HG03097 (cell line): ENCODE measurements around the gene EN2.

Source experiments
- ATAC-seq: cut with Tn5 transposase; IDR thresholded peaks from one replicate; pipeline ENCODE4 v1.9.1; 2021; ENCODE audit not compliant: unreplicated experiment, low FRiP score

EN2 gene

DNA sequence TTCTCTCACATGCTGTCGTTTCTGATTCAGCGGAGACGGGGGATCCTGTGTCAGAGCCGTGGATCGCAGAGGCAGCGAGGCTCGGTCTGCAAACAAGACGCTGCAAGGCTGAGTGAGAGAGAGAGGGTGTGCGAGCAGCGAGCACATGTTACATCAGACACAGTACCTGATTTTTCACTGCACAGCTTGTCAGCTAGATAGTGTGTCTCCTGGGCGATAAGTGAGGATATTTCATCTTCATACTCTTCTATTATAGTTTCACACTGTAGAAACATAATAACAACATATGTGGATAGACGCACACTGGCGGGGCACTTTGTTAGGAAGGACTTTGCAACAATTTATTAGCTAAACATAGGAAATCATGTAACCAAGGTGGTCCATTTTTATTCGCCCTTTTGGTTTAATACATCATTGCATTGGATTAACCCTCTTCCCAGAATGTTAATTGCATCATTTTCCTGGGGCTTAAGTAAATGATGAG, 49.0 kb downstream of the EN2 start:
- no peak for ATAC-seq

DNA sequence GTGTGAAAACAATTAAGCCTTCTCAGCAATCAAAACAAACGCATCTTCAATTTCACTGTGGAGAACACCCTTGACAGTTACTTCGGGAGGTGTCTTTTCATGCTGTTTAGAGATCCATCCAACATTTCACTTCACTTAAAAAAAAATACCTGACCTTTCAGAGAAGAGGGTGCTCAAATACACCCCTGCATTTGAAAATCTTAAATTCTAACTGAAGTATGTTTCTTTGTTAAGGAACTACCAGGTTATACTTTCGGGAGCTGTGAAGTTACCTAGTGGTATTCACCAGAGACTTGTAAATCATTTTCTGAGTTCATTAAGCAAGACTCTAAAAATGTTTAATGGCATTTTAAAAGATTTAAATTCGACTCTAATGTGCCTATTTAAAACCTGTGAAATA, 49.6 kb downstream of the EN2 start:
- no peak for ATAC-seq

DNA sequence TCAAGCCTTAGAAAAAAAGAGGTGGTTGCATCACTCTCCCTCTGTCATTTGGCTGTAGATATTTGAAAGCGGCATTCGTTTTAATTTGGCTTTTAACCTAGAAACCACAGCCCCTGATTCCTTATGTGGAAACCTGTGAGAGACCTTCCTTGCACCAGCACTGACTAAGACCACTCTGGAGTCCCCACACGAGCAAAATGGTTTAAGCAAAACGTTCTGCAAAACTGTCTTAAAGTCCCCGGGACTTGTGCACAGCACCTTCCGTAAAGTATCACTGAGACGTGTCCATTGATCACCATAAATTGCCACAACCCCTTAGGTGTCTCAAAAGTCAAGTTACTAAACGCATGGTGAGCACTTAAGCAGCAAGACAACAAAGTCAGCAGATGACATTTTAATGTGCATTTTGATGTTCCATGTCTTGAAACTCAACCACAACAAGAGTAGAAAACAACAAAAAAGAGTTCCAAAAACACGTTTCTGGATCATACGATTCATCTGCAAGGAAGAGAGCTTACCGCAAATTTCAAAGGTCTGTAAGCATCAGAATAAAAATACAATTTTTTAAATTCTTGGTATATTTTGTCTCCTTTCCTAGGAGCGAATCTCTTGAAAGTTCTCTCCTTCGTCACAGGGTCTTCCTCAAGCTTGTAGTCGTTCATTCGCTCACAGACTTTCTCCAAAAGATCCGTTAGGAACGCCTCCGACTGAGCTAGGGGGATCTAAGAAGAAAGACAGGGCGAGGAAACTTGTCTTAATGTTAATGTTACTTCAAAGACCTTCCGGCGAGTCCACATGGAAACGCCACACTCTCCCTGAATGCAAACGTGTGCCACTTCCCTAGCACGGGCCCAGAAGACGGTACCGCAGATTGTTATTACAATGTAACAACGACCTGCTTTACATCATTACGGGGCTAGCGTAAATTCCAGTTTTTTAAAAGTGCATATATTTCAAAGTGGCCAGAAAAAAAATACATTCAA, 50.7 kb downstream of the EN2 start:
- ATAC-seq = no peak

DNA sequence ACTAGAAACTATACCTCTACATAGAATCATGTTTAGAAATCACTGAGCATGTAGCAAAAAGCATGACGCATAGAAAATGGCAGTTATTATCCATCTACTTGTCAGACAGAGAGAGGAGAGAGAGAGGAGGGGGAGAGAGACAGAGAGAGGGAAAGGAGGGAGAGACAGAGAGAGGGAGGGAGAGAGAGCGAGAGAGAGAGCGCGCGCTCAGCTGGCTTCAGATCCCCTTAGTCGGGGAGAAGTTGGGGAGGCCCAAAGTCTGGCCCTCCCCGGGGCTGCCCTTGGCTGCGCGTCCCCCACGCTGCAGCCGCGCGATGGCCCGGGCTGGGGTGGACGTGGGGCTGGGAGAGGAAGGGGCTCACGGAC, 51.4 kb downstream of the EN2 start:
- ATAC-seq = no peak

DNA sequence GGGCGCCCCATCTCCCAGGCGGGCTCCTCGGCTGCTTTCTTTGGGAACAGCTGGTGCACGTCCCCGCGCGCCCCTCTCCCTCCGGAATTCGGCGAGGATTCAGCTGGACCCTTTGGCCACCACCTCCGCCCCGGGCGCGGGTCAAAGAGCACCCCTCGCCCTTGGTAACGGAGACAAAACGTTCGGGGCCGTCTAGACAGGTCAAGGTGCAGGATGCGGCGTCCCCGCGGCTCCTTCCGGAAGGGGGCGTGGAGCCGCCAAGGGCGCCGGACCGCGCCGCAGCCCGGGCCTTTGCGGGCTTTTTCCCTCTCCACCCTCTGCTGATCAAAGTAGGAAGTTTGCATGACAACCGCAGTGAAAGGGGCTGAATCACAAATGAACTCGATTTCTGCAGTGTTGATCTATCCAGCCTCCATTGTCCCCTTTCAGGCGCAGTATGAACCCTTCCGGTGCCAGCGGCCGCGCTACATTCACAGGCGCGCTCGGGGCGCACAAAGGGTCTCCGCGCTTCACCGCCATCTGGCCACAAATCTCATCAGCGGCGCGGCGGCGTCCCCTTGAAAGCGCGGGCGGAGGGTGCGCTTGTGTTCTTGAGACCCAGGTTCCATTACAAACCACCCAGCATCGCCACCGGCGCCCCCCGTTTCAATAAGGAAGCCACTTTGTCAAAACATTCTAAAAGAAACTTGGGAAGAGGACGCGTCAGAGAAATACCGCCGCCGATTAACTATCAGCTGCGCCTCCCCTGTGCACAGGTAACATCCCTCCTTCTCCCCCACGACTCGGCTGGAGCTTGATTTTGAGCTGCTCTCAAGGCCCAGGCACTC, 52.0 kb downstream of the EN2 start:
- ATAC-seq = no peak

DNA sequence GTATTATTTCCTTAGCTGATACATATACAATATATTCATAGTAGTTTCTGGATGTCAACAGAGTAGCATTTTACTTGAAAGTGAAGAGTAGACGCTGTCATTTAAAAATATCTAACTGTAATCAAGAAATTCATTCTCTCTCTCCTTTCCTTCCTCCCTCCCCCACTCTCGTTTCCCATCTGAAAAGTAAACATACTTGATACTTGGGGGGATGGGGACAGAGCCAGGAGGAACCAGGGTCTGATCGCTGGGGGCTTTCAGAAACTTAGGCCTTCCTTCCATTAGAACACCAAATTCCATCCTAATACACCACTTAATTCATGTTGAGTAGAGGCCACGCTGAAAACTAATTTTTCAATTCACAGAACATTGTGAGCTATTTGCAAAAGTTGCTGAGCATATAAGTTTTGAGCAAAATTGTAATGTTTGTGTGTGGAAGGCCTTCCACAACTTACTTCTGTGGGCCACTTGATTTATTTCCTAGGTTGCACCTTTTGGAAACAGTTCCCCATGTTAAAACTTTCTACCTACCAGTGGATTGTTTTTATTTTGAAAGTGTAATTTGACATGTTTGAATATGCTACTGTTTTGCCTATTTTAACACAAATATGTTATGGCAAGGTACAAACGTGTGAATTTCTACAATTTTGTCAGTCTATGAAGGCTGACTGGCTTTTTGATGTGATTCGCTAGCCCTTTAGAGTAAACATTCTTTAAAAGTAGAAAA, 53.2 kb downstream of the EN2 start:
- no peak for ATAC-seq

DNA sequence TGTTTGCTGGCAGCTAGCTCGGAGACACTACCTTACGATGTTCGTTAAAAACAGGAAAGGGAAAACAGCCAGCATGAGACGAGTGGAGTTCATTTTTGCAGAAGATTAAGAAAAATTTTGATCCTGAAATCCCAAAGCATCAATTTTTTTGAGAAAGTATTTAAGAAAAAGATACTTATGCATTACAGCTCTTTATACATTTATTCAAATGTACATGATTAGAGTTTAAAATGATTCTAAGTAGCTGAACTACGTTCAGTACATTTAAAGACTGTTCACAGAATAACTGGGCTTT, 53.7 kb downstream of the EN2 start:
- ATAC-seq = no peak

DNA sequence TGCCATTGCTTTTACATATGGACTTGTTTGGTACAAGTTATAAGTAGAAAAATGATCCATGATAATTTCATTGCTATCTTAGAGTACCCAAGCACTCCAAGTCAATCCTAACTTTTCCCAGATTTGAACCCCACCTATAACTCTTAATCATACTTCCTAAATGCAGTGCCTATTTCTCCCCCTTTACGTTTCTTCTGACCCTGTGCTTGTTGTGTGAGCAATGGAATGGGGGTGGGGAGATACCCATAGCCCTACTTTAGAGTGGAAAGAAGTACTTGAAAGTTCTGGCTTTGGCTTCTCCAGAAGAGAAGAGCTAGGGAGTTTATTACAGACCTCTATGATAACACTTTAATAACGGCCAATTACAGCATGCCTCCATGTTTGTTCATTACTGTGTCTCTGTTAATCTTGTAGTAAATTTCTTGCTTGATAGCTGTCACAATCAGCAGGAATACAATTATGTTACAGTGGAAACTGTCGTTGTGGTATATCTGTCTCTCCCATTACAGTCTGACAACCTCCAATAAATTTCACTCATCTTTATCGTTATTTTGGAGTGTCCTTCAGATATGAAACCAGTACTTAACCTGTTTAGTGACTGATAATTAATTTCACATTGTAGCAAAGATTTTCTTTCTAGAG, 54.4 kb downstream of the EN2 start:
- ATAC-seq = no peak

DNA sequence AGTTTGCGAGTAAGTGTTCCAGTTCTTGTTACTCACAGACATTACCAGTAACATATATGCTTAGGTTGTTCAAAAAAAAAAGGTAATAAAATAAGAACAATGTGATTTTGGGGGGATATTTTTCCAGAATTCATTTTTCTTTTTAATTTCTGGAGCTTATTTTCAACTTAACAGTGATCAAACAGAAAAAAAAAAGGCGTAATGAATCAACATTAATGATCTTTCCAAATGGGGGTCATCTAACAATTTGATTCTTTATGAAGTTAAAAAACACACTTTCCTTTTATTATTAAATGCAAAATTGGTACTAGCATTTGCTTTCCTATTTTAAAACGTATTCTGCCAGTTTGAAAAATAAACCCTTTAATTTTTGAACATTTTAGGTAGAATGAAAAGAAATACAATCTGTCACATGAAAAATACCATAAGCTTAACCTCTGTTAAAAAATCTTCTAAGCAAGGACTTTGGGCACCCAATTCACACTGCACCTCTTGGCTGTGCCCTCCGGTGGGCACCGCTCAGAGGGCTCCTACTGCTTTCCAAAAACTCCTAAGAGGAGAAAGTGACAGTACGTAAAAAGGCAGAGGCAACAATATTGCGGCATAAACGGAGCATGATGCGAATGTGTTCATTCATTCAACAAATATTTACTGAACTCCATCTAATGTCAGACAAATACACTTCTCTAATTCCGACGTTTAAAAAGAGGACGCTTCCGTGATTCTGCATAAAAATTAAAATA, 55.8 kb downstream of the EN2 start:
- ATAC-seq = no peak

DNA sequence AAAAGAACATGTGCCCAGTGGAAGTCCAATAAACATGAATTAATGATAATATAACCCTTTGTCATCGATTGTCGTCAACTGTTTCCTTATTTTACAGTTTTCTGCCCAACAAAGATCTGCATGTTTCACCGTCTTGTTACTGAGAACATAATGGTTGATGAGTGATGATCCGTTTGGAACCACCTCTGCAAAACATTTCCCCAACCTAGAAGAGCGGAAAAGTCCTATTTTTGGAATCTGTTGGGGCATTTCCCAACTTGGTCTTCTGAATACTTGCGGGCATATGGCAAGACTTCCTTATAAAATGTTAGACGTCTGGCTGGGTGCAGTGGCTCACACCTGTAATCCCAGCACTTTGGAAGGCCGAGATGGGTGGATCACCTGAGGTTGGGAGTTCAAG, 56.4 kb downstream of the EN2 start:
- ATAC-seq = no peak
